DMS 273 (cell line): ENCODE results near the gene OR14I1.

Experiments
- DNase-seq: peaks from one replicate; lab custom pipeline; 2025; ENCODE audit not compliant: unreplicated experiment; lab: John Stamatoyannopoulos, UW

The OR14I1 gene

GRCh38 chr1:248702714-248703113 lies at the start of gene OR14I1:
OR14I1 (minus strand) TSS chr1:248702766.
- DNase-seq: no peak

GRCh38 chr1:248751635-248752034 lies 49.1 kb upstream of the OR14I1 start:
- no peak for DNase-seq

GRCh38 chr1:248751142-248751541 lies 48.6 kb upstream of the OR14I1 start:
- DNase-seq: no peak

- DNase-seq: no peak
Measured at GRCh38 chr1:248750496-248750895, 47.9 kb upstream of the OR14I1 start.

- no peak for DNase-seq
Measured at GRCh38 chr1:248748211-248748610, 45.6 kb upstream of the OR14I1 start.

GRCh38 chr1:248740876-248741275 lies 38.3 kb upstream of the OR14I1 start:
- DNase-seq: no peak

GRCh38 chr1:248739572-248740205 lies 37.1 kb upstream of the OR14I1 start:
- no peak for DNase-seq

- DNase-seq: no peak
Measured at GRCh38 chr1:248737457-248737856, 34.9 kb upstream of the OR14I1 start.

GRCh38 chr1:248736977-248737376 lies 34.4 kb upstream of the OR14I1 start:
- no peak for DNase-seq

GRCh38 chr1:248733566-248733965 lies 31.0 kb upstream of the OR14I1 start:
- no peak for DNase-seq

- DNase-seq: peak; percentile 14
Measured at GRCh38 chr1:248730507-248731335, 28.2 kb upstream of the OR14I1 start.

GRCh38 chr1:248714248-248714647 lies 11.7 kb upstream of the OR14I1 start:
- DNase-seq: peak; percentile 14

- no peak for DNase-seq
Measured at GRCh38 chr1:248710305-248710900, 7.8 kb upstream of the OR14I1 start.

- DNase-seq: no peak
Measured at GRCh38 chr1:248704606-248705005, 2.0 kb upstream of the OR14I1 start.

- DNase-seq: no peak
Measured at GRCh38 chr1:248703674-248704073, 1.1 kb upstream of the OR14I1 start.

GRCh38 chr1:248699099-248699498 lies 3.5 kb downstream of the OR14I1 start:
- no peak for DNase-seq

- no peak for DNase-seq
Measured at GRCh38 chr1:248697907-248698306, 4.7 kb downstream of the OR14I1 start.

GRCh38 chr1:248696774-248697173 lies 5.8 kb downstream of the OR14I1 start:
- no peak for DNase-seq

GRCh38 chr1:248696261-248696660 lies 6.3 kb downstream of the OR14I1 start:
- peak; percentile 54 for DNase-seq

GRCh38 chr1:248695451-248696132 lies 7.0 kb downstream of the OR14I1 start:
- DNase-seq: no peak

GRCh38 chr1:248691567-248692155 lies 10.9 kb downstream of the OR14I1 start:
- DNase-seq: no peak
